Astrocyte of the hippocampus (primary cell): ENCODE measurements around the gene TPM3.
A peak's percentile ranks its signal among the peaks of the same experiment; 100 is the strongest.
"Not testable (repeated sequence)": the region's sequence is repeated elsewhere in the genome, so short reads cannot be mapped to it uniquely, and the experiment has no call there.

Source experiments
- DNase-seq: peaks from one replicate; pipeline ENCODE4 v3.0.0; 2011; ENCODE audit warnings: low read depth, low spot score

Gene TPM3

DNA sequence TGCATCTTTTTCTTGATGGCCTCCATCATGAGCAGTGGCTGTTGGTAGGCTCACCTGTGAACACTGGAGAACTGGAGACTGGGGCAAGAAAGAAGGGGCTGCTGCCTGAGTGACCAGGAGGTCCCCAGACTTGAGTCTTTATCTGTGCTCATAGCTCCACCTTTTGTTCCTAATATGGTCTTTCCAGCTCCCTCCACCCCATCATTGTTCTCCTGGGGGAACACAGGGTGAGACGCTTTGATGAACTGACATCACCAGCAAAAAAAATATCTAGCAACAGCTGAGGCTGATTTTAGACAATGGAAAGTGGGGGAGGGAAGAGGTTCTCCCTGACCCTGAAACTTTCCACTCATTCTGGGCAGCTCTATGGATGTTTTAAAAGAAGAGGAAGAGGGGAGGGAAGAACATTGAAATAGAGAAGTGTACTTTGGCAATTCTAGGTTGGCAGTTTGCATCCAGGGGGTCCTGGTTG is at the start of gene TPM3:
Gene TPM3, minus strand, starts transcription at position 111 of the 472 bp plus-strand sequence. Its CDS starts 82 bp downstream, at position 29.
- DNase-seq, result no peak

DNA sequence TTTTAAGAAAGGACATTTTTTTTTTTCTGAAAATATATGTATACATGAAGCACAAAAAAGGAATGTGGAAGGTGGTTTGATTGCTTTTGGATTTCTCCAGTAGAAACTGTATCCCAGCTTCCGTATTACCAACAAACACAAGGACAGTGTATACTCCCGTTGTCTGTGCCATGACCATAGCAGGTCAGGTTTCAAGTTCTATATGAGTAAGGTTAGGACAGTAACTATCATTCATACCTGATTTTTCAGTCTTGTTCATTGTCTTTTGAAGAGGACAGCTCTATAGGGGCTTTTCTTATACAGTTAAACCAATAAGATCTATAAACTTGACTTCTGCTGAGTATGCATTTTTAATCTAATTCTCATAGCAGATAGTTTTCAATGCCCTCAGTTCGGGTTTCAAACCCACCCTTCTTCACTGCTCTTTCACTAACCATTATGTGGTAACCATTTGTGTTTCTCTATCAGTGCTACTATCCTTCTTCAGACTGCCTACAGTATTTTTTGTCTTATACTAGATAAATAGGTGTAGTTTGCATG is 48.5 kb upstream of the TPM3 start:
- DNase-seq, result no peak

- no peak for DNase-seq
Observed at GRCh38 chr1:154239491-154239890, 47.6 kb upstream of the TPM3 start.

DNA sequence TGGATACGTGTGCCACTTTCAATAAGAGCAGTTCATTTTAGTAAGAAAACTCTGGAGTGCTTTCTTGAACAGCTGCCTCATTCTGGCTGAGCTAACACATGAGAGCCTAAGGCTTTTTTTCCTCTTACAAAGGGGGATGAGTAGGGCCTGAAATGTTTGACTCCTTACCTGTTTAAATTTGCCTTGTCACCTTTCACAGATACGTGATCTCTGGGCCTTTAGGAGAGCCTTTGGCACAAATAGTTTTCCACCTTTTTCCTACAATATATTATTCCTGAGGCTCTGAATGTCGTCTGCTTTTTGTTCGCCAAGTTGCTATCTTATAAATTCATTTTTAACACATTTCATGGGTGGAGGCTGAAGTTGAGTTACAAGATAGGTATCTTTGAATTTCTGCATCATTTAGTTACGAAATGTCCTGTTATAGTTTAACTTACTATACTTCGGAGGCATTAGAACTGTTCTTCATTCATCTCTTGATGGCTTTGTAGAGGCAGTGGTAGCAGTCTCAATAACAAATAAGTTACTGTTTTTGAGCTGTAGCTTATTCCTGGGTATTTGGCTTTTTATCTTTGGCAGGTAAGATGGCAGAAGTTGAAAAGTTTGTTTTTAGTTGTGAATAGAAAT is 46.1 kb upstream of the TPM3 start:
- no peak for DNase-seq

DNA sequence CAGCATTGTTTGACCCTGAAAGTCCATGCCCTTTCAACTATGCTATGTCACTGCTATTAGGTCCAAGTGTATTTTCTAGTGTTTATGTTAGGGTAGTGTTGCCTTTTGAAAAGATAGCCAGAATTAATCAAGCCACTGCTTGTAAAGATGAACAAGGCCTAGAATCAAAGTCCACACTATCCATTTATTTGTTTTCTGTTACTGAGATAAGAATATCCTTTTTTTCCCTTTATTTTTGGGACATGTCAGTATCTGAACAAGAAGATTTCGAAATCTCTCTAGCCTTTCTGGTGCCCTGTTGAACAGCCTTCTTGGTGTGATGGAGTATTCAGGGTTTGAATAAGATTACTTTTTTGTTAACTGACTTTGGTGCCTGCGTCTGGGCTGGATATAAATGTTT is 45.5 kb upstream of the TPM3 start:
- no peak for DNase-seq

- DNase-seq, result no peak
Observed at GRCh38 chr1:154236855-154237254, 45.0 kb upstream of the TPM3 start.

- DNase-seq, result not testable (repeated sequence)
Observed at GRCh38 chr1:154233127-154233526, 41.2 kb upstream of the TPM3 start.

- DNase-seq, result not testable (repeated sequence)
Observed at GRCh38 chr1:154231112-154231511, 39.2 kb upstream of the TPM3 start.

DNA sequence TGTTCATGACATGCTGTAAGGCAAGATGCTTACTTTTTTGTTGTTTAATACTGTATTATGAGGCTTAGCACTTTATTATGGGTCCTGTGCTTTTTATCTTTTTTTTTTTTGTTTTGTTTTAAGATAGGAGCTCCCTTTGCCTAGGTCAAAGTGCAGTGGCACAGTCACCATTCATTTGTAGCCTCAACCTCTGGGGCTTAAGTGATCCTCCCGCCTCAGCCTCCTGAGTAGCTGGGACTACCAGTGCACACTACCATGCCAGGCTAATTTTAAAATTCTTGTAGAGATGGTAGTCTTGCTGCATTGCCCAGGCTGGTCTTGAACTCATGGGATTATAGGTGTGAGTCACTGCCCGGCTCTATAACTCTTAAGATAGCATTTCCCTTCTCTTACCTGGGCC is 33.5 kb upstream of the TPM3 start:
- no peak for DNase-seq

DNA sequence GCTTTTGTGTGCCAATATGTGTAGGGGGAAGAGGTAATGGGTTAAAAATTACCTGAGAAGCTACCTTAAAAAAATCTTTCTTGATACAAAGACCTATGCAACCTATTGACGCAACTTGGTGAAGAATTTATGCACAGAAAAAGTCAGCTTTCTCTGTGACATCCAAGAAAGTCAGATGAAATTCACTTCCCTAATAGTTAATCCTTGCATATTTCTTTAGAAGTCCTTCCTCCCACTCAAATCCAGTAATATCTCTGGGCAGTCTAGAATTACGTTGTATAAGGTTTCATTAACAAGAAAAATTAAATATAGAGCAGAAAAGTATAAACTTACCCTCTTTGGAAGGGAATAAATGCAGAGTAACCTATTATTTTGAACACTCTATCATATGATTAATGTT is 31.7 kb upstream of the TPM3 start:
- no peak for DNase-seq

GRCh38 chr1:154222918-154223317 is 31.0 kb upstream of the TPM3 start:
- no peak for DNase-seq

GRCh38 chr1:154222518-154222917 is 30.6 kb upstream of the TPM3 start:
- DNase-seq, result no peak

DNA sequence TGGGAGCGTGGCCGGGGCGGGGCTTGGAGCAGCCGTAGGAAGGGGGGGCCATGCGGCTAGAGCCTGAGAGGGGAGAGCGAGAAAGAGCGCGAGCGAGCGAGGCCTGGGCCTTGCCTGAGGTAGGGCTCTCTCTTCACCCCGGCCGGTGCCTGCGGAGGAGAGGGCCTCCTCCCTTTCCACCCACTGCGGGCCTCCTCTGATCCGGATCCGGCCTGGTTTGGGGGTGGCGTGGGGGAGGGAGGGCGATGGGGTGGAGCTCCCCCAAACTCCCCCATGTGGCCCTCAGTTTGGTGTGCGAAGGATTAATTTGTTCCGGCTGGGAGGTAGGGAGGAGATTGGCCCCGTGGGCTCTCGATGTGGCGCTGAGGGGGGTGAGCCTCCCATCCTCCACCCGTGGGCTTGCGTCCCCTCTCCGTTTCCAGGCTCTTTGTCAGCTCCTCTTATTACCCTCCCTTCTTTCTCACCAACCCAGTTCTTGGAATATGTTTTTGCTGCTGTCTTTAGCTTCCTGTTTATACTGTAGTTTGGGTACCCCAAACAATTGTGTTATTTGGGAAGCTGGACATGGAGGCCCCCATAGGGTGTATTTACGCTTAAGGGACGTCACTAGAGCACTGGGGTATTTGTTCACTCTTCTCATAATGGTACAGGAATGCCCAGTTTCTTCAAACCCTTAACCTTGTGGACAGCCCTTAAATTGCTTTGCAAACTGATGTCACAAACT is 29.5 kb upstream of the TPM3 start:
- DNase-seq, result peak; percentile 69

DNA sequence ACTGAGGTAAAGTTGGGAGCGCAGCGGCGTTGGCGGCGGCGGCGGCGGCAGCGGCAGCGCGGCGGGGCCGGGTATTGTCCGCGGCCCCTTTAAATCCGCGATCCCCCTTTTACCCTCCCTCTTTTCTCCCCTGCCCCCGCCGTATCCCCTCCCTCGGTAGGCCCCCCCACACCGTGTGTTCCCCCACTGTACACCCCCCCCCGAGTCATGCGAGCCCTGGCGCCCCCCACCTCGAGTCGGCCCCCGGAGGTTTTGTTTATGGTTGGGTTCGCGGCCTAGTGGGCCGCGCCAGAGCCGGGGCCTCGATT is 29.0 kb upstream of the TPM3 start:
- DNase-seq, result no peak

GRCh38 chr1:154220071-154220969 is 28.4 kb upstream of the TPM3 start, which contains the start of gene UBAP2L:
Gene UBAP2L (plus strand): TSS chr1:154220955. CDS start chr1:154225124, 4,169 bp downstream.
- DNase-seq, result peak; percentile 100

DNA sequence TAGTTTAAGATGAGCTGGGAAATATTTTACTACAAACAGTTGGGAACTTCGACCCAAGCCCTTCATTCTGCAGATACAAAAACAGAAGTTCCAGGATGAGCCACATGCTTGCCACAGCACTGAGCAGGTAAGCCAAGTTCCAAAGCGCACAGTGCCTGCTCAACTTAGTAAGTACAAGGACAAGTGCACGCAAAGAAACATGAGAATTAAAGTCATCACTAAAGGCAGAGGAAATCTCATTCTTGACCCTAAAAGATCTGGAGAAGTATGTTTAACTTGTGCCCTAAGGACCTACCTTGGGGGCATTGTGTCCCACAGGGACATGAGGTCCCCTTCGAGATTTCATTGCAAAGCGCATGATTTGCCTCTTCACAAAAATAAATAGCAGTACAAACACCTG is 27.6 kb upstream of the TPM3 start:
- DNase-seq, result peak; percentile 20

DNA sequence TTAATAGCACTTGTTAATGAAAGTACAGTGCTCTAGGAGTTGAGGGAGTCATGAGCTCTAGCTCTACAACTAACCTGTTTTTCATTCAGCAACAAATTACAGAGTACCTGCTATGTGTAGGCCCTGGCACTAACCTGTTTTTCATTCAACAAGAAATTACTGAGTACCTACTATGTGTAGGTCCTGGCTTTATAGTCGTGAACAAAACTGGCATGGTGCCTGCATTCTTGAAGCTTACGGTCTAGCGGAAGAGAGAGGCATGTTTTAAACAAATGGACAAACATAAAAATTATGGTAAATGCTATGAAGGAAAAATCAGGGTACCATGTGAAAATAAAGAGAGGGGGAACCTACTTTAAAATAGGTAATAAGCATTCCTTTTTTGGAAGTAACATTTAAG is 26.6 kb upstream of the TPM3 start:
- no peak for DNase-seq

DNA sequence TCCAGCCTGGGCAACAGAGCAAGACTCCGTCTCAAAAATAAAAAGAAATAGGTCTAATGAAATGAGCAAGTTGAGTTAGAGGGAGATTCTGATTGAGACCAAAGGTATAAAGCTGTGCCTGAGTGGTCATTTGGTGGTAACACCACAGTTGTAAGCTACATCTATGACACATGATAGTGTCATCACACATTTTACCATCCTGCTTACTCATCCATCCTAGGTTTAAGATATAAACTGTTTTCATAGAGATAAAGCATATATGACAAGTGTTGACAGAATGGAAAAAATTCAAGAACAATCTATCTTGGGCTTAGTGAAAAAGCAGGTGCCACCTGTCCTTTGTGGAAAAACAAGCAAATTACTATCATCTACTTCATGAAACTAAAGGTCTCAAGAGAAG is 21.4 kb upstream of the TPM3 start:
- no peak for DNase-seq

GRCh38 chr1:154212083-154212482 is 20.2 kb upstream of the TPM3 start:
- DNase-seq, result no peak

- DNase-seq, result no peak
Observed at GRCh38 chr1:154208677-154209388, 16.9 kb upstream of the TPM3 start.

GRCh38 chr1:154207262-154207661 is 15.4 kb upstream of the TPM3 start:
- DNase-seq, result no peak
